ENCODE measurements around the gene ACBD4. TPM values are rescaled to one million over a fixed set of nuclear protein-coding genes. Genes with fewer than 3 reads are reported as not detected.

ACBD4 gene
- total and polyA plus RNA-seq, 4 donors = 4.4 to 51.4 (median 44.9) TPM

GRCh38 chr17:45092911-45093430, 42.5 kb upstream of the ACBD4 start (continued):
- TF ChIP-seq CTCF (IDR thresholded peaks at IDR 0.05; ENCODE audit: low read depth, low read length, missing input control) = no peak

DNA sequence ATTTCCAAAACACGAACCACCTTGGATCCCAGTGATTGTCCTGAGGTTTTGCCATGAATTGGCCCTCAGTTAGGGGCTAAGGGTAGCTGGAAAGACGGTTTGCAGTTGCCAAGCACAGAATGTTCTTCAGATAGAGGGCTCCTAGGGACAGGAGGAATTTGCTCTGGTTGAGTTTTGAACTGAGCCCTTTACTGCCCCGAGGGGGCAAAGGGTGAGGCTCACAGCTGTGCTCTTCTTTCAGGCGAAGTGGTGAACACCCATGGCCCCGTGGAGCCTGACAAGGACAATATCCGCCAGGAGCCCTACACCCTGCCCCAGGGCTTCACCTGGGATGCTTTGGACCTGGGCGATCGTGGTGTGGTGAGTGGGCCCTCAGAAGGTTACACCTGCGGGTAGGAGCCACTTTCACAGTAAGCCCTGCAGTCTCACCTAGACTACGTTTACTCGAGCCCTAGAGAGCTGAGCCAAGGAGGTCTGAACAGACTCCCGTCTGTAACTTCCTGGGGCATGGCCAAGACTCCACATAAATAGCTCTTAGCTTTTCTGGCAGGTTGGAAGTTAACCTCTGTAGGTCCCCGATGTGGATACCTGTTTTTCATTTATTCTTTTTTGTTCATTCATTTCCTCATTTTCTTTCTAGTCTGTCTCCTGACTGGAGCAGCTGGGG, 41.9 kb upstream of the ACBD4 start:
- Histone ChIP-seq H3K36me3 (ENCODE audit: control insufficient read depth in 4 of 4, insufficient read depth in 3 of 4, low read depth in 1 of 4, low read length in 3 of 4) (peaks cover 11 to 53% (median 41%) of the 10 kb centered on the region in 4 donors), H3K27ac (ENCODE audit: low read depth in 1 of 2, low read length in 2 of 2) (peak overlapping the region; percentile 79 to 93), H3K9me3 (ENCODE audit: control insufficient read depth in 4 of 4, low read length in 3 of 4) (no peaks in the 10 kb centered on the region), H3K4me3 (ENCODE audit: low read depth in 1 of 3, low read length in 3 of 3) (no peak overlapping the region), H3K27me3 (ENCODE audit: control insufficient read depth in 4 of 4, insufficient read depth in 4 of 4, low read length in 3 of 4) (no peaks in the 10 kb centered on the region), H3K4me1 (ENCODE audit: control insufficient read depth in 4 of 4, insufficient read depth in 4 of 4, low read length in 3 of 4) (peaks cover 12 to 37% (median 22%) of the 10 kb centered on the region in 4 donors), H3K9ac (ENCODE audit: low read depth in 1 of 2, low read length in 2 of 2) (peak overlapping the region in 1 of 2 donors; percentile 8)
- DNase-seq (ENCODE audit: low spot score) = no peak
- WGBS = 49% methylated on average over 13 of the region's 13 CpGs
- TF ChIP-seq MAX (IDR thresholded peaks at IDR 0.05) = no peak
- TF ChIP-seq, protein P1, sequence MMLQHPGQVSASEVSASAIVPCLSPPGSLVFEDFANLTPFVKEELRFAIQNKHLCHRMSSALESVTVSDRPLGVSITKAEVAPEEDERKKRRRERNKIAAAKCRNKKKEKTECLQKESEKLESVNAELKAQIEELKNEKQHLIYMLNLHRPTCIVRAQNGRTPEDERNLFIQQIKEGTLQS (IDR thresholded peaks at IDR 0.05) = no peak
- no peak for TF ChIP-seq TAF1 (conservative IDR thresholded peaks at IDR 0.05)
- TF ChIP-seq REST (IDR thresholded peaks at IDR 0.05) = no peak
- TF ChIP-seq GABPA (IDR thresholded peaks at IDR 0.05 in 1 of 2, conservative IDR thresholded peaks at IDR 0.05 in 1 of 2) = peak in 1 of 2 donors; percentile 3
- peak; percentile 73 for TF ChIP-seq HNF4G (IDR thresholded peaks at IDR 0.05)
- TF ChIP-seq YY1 (IDR thresholded peaks at IDR 0.05) = no peak
- TF ChIP-seq EGR1 (IDR thresholded peaks at IDR 0.05; ENCODE audit: low read depth in 2 of 2) = no peak
- TF ChIP-seq RXRA (IDR thresholded peaks at IDR 0.05) = peak; percentile 78 to 87
- TF ChIP-seq NR2F2 (IDR thresholded peaks at IDR 0.05) = peak; percentile 77
- TF ChIP-seq FOXA2 (IDR thresholded peaks at IDR 0.05) = no peak
- no peak for TF ChIP-seq CTCF (IDR thresholded peaks at IDR 0.05; ENCODE audit: low read depth, low read length, missing input control)
- peak; percentile 92 to 96 for TF ChIP-seq HNF4A (conservative IDR thresholded peaks at IDR 0.05)
- TF ChIP-seq, protein P2, sequence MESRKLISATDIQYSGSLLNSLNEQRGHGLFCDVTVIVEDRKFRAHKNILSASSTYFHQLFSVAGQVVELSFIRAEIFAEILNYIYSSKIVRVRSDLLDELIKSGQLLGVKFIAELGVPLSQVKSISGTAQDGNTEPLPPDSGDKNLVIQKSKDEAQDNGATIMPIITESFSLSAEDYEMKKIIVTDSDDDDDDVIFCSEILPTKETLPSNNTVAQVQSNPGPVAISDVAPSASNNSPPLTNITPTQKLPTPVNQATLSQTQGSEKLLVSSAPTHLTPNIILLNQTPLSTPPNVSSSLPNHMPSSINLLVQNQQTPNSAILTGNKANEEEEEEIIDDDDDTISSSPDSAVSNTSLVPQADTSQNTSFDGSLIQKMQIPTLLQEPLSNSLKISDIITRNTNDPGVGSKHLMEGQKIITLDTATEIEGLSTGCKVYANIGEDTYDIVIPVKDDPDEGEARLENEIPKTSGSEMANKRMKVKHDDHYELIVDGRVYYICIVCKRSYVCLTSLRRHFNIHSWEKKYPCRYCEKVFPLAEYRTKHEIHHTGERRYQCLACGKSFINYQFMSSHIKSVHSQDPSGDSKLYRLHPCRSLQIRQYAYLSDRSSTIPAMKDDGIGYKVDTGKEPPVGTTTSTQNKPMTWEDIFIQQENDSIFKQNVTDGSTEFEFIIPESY (IDR thresholded peaks at IDR 0.05) = no peak
- no peak for TF ChIP-seq RAD21 (IDR thresholded peaks at IDR 0.05)
- no peak for TF ChIP-seq FOXA1 (IDR thresholded peaks at IDR 0.05)
- no peak for TF ChIP-seq JUND (IDR thresholded peaks at IDR 0.05)
- TF ChIP-seq SP1 (IDR thresholded peaks at IDR 0.05) = peak; percentile 63
